GM18526 (cell line): ENCODE data around the gene ARID3A.

ENCODE experiments used
- POLR2A ChIP-seq: IDR thresholded peaks from 3 replicates; pipeline ENCODE4 v1.6.1; 2011; ENCODE audit not compliant: insufficient read length; ENCODE audit errors: extremely low read depth

Gene ARID3A

DNA sequence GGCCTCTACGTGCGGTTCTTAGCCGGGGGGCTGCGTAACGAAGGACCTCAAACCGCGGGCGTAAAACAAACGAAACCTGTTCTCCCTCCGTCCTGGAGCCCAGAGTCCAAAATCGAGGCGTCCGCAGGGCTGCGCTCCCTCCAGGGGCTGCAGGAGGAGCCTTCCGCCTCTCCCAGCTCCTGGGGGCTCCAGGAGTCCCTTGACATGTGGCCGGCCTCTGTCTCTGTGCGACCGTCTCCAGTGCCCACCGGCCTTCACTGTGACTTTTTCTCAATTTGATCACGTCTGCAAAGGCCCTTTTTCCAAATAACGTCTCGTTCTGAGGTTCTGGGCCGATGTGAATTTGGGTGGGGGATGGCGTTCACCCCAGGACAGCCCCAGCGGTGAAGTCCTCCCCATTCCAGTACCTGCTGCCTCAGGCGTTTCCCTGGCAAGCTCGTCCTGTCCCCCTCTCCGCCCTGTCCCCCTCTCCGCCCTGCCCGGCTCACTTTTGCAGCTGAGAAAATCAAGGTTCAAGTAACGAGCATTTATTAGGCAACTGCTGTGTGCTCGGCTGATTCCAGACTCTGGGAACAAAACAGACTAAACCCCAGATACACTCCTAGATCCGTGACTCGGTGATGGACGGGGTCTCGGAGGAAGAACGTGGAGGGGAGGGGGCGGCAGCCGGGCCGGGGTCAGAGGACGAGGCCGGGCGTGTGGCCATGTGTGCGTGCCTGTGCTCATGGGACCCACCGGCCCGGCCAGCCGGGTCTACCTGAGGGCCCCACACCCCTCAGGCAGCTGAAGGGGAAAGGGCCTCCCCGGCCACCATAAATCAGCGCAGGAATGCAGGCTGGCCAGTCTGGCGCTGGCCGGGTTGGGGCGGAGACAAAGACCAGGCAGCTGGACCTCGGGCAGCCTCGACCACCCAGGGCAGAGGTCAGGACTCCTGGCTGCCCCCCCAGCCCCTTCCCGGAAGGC, 30.2 kb downstream of the ARID3A start:
- no peak for TF ChIP-seq POLR2A

DNA sequence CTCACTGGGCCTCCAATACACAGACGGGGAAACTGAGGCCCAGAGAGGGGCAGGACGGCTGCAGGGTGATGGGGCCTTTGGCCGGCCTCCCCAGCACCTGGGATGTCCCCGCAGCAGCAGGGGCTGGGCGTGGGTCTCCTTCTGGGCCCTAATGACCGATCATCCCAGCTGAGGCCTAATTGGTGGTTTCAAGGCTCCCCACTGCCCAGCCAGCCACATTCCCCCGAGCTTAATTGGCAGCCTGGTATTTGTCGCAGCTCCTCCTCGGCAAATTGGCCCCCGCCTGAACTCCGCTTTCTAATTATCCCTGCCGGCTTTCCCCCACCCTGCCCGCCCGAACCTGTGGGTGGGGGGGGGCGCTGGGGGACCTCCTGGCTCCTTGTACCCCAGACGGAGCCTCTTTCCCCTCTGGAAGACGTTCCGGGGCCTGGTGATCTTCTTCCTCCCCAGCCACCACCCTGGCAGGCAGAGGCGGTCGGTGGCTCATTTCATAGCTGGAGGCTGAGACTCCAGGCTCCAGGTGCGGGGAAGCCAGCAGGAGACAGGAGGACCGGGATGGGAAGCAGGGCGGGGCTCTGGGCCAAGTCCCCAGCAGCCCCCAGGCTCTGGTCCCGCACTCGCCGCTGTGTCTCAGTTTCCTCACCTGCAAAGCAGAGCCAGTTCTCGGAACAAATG, 31.1 kb downstream of the ARID3A start:
- no peak for TF ChIP-seq POLR2A

DNA sequence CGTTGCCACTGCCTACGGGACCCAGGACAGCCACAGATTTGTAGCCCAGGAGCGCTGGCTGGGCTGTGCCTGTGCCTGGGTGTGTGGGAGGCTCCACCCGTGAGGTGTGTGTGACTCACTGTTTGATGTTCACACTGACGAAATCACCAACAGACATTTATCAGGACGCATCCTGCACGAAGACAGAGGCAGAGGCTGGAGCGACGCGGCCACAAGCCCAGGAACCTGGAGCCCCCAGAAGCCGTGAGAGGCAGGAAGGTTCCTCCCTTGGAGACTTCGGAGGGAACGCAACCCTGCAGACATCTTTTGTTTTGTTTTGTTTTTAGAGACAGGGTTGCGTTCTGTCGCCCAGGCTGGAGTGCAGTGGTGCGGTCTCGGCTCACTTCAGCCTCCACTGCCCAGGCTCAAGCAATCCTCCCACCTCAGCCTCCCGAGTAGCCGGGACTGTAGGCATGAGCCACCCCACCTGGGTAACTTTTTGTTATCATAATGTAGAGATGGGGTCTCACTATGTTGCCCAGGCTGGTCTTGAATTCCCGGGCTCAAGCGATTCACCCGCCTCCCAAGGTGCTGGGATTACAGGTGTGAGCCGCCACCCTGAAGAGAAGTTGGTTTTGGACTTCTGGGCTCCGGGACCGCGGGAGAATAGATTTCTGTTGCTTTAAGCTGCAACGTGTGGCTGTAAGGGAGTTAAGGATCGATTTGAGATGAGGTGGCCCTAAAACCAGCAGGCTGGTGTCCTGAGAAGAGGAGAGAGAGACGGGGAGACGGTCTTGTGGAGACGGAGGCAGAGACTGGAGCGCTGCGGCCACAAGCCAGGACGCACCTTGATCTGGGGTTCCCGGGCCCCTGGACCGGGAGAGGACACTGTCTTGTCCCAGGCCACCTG, 33.4 kb downstream of the ARID3A start:
- no peak for TF ChIP-seq POLR2A

DNA sequence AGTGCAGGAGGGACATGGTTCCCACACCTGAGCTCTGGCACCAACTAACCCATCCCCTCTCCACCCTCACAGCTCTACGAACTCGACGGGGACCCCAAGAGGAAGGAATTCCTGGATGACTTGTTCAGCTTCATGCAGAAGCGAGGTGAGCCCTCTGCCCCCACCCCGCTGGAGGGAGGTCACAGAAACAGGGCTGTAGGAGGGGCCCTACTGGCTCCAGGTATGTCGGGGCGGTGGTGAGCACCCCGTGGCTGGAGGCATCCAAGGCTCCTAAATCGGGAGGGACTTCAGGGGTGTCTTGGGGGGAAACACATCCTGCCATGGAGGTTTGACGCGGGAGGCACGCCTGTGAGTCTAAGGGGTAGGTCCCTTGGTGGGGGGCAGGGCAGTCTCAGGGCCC, 34.2 kb downstream of the ARID3A start:
- no peak for TF ChIP-seq POLR2A

DNA sequence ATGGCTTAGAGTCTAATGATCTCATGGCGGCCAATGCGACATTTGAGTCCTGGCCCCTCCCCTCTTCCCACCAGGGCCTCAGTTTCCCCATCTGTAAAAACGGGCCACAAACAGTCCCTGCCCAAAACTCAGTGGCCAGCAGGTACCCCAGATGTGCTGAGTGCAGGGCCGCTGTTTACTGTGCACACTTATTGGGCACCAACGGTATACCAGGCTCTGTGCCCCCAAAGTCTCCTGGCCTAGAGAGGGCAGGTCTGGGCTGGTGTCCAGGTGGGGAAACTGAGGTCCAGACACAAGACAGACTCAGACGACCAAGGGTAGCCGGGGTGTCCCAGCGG, 34.7 kb downstream of the ARID3A start:
- no peak for TF ChIP-seq POLR2A

DNA sequence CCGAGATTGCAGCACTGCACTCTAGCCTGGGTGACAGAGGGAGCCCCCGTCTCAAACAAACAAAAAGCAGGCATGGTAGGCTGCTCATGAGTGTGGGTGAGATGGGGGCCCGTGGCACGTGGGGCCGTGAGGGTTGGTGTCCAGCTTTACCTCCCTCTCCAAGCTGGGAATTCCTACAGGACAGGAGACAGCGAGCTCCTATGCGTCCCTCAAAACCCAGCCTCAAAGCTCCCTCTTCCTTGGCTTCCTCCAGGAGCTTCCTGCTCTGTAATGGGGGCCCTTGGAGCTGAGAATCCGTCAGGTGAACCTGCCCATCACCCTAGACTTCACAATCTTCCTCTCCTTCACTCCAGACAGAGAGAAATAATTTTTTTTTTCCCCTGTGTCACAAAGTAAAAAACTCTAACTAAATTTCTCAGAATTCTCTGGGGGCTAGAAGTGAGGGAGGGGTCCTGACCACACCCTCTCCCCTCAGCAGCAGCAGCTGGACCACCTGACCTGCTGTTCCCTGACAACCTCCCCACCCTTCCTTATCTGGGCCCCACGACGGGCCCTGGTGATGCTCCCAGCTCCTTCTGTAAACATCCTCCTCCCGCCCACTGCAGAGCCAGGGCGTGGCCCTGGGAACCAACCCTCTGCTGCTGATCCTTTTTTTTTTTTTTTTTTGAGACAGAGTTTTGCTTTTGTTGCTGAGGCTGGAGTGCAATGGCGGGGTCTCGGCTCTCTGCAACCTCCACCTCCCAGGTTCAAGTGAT, 36.2 kb downstream of the ARID3A start:
- TF ChIP-seq POLR2A, result no peak

DNA sequence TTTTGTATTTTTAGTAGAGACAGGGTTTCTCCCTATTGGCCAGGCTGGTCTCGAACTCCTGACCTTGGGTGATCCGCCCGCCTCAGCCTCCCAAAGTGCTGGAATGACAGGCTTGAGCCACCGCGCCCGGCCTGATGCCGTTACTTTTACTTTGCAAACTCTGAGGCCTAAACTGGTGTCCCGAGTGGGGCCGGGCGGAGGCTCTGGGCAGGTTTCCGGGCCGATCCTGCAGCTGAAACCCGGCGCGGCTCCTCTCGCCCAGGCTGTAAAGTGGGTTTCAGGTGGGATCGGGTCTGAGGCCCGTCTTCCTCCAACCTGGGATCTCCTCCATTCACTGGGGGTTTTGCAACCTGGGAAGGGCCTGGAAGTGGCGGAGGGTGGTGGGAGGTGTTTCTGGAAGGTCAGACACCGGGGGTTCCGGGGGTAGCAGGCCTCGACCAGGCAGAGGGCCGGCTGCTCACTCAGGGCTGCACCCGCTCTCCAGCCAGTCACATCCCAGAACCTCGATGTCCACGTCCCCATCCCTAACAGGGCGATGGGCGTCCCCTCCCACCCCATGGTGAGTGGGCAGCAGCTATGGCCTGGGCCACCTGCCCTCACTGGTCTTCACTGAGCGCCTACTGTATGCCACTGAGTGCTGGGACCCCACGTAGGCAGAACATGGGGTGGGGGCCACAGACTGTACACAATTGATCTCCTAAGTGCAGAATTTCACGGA, 37.0 kb downstream of the ARID3A start:
- TF ChIP-seq POLR2A, result no peak

DNA sequence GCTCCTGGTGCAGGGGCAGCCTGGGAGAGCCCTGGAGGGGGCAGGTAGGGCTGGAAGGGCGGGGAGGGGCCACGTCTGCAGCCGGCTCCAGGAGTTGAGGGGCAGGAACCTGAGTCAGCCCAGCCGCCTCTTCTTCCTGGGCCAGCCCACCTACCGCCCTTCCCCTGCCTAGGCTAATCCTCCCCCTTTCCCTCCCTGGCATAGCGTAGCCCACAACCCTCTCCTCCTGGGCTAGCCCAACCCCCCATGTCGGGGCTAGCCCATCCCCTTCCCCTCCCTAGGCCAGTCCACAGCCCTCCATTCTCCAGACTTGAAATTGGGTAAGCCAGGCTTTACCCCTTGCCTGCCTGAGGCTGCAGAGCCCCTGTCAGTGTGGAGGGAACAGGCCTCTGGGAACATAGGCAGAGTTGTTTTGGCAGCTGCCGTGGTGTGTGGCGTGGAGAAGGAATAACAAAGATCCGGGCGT, 37.7 kb downstream of the ARID3A start:
- no peak for TF ChIP-seq POLR2A

DNA sequence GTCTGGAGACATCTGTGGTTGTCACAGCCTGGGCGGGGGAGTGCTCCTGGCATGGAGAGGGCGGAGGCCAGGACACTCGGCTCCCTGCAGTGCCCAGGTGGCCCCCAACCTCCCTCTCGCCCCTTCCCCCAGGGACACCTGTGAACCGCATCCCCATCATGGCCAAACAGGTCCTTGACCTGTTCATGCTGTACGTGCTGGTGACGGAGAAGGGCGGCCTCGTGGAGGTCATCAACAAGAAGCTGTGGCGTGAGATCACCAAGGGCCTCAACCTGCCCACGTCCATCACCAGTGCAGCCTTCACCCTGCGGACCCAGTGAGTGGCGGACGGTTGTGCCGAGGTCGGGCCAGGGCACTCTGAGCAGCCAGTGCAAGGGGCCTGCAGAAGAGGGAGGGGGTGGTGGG, 38.3 kb downstream of the ARID3A start:
- TF ChIP-seq POLR2A, result no peak

DNA sequence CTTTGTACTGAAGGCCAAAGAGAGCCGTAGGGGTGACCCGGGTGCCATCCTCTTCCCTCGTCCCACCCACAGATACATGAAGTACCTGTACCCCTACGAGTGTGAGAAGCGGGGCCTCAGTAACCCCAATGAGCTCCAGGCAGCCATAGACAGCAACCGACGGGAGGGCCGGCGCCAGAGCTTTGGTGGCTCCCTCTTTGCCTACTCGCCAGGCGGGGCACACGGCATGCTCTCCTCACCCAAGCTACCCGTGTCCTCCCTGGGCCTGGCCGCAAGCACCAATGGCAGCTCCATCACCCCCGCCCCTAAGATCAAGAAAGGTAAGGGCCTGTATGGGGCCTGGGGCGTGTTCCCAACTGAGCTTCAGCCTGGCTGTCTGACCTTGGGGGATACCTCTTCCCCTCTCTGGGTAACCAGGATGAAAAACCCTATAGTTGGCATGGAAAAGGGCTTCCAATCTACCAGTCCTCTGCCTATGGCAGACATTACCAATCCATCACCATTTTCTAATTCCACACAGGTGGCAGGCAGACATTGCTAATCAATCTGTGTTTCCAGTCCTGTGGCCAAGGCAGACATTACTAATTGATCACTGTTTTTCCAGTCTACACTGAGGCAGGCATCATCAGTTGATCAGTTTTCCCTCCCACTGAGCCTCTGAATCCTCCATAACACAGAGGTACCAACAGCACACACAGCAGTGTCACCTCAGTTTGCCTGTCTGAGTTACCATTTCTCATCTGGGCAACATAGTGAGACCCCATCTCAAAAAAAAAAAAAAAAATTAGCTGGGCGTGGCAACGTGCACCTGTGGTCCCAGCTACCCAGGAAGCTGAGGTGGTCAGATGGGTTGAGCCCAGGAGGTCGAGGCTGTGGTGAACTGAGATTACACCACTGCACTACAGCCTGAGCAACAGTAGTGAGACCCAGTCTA, 39.2 kb downstream of the ARID3A start:
- TF ChIP-seq POLR2A, result no peak

DNA sequence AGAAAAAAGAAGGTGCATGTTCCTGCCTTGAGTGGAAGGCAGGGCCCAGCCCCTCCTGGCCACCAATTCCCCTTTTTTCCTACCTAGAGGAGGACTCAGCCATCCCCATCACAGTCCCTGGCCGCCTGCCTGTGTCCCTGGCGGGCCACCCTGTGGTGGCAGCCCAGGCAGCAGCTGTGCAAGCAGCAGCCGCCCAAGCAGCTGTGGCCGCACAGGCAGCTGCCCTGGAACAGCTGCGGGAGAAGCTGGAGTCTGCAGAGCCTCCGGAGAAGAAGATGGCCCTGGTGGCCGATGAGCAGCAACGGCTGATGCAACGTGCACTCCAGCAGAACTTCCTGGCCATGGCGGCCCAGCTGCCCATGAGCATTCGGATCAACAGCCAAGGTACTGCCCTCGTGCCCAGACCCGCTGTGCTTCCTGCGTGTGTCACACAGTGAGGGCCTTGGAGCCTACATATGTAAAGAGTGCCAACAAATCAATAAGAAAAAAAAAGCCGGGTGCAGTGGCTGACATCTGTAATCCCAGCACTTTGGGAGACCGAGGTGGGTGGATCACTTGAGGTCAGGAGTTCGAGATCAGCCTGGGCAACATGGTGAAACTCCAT, 40.8 kb downstream of the ARID3A start:
- no peak for TF ChIP-seq POLR2A

DNA sequence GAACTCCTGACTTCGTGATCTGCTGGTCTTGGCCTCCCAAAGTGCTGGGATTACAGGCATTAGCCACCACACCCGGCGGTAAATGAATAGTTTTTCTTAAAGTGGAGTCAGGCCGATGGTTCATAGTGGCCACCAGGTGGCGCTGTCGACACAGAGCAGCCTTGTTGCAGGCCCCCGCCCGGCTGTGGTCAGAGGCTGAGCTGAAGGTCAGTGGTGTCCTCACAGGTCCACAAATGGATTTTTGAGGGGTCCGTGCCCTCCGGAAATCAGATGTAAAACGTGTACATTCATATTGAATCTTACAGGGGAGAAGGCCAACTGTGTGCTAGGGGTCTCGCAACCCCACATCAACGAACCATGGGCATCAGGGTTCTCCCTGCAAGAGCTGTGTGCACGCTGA, 44.9 kb downstream of the ARID3A start:
- no peak for TF ChIP-seq POLR2A

DNA sequence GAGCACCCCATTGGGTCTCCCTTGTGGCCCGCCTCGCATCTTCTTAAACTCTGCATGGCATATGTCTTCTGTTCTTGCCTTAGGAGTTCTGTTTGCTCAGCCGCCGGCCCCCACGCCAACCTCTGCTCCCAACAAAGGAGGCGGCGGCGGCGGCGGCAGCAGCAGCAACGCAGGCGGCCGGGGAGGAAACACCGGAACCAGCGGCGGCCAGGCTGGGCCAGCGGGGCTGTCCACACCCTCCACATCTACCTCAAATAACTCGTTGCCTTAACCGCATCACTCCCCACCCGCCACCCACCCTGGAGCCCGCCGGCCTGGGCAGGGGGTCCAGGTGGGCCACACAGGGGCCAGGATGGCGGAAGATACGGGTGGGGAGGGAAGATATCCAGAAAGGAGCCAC, 46.0 kb downstream of the ARID3A start:
- no peak for TF ChIP-seq POLR2A

DNA sequence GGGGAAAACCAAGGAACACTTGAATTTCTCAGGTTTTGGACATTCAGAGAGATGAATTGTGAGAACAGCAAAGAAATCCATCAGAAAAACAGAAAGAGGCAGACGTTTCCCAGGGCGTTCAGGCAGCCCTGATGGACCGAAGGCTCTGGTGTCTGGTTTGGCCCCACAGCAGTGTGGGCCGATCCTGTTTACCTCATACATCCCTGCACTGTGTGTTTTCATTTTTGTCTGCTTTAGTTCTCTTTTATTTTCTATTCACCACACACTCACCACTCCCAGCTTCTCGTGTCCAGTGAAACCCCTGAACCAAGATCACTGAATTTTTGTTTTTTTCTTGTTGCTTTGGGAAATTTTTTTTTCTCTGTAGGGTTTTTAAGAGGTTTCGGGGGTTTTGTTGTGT, 46.4 kb downstream of the ARID3A start:
- no peak for TF ChIP-seq POLR2A
